HepG2 (cell line): ENCODE measurements around the gene PXMP4. TPM values are rescaled to one million over a fixed set of nuclear protein-coding genes. Genes with fewer than 3 reads are reported as not detected.

Source experiments
- ATF7-NPFF ChIP-seq: sonication (generic); formaldehyde crosslinking; IDR thresholded peaks from 2 replicates; pipeline ENCODE4 v1.8.1; 2023; ENCODE audit warnings: mild to moderate bottlenecking, low read depth, missing genetic modification reagents, moderate library complexity
- CENPBD1 ChIP-seq: sonication (generic); formaldehyde crosslinking; IDR thresholded peaks from 2 replicates; pipeline ENCODE4 v1.8.0; 2022; ENCODE audit warnings: missing genetic modification reagents, low read depth, mild to moderate bottlenecking, borderline replicate concordance
- IKZF5 ChIP-seq: IDR thresholded peaks from 2 replicates; pipeline ENCODE4 v1.6.1; 2018; ENCODE audit warnings: missing genetic modification reagents, mild to moderate bottlenecking, missing compliant biosample characterization
- JARID2 ChIP-seq: sonication (generic); formaldehyde crosslinking; IDR thresholded peaks from 2 replicates; pipeline ENCODE4 v1.8.1; 2023; ENCODE audit warnings: missing genetic modification reagents, inconsistent platforms; ENCODE audit not compliant: insufficient replicate concordance
- KLF9 ChIP-seq: IDR thresholded peaks from 2 replicates; pipeline ENCODE4 v1.6.1; 2016; ENCODE audit warnings: low read depth
- MATR3 ChIP-seq: sonication (generic); formaldehyde crosslinking; IDR thresholded peaks from 2 replicates; pipeline ENCODE4 v1.4.0; 2020; ENCODE audit warnings: missing genetic modification reagents
- NFAT5 ChIP-seq: sonication (generic); formaldehyde crosslinking; IDR thresholded peaks from 2 replicates; pipeline ENCODE4 v1.4.0; 2020; ENCODE audit warnings: missing genetic modification reagents
- RCOR2 ChIP-seq: IDR thresholded peaks from 2 replicates; pipeline ENCODE4 v1.6.1; 2016; ENCODE audit warnings: missing biosample characterization, missing genetic modification reagents
- RFX3 ChIP-seq: IDR thresholded peaks from 2 replicates; pipeline ENCODE4 v1.6.1; 2016; ENCODE audit warnings: missing biosample characterization, missing genetic modification reagents
- SRSF9 ChIP-seq: fragments of 200-400 bp; formaldehyde crosslinking; IDR thresholded peaks from 2 replicates; pipeline ENCODE4 v1.6.1; 2018; ENCODE audit warnings: borderline replicate concordance, mild to moderate bottlenecking, low read depth, low read length; ENCODE audit not compliant: insufficient read depth, poor library complexity, severe bottlenecking
- ZNF17 ChIP-seq: sonication (generic); formaldehyde crosslinking; IDR thresholded peaks from 2 replicates; pipeline ENCODE4 v1.5.0; 2020; ENCODE audit warnings: mild to moderate bottlenecking, missing genetic modification reagents
- ZNF263 ChIP-seq: sonication (generic); formaldehyde crosslinking; IDR thresholded peaks from 2 replicates; pipeline ENCODE4 v1.4.0; 2020; ENCODE audit warnings: missing genetic modification reagents
- ZNF33B ChIP-seq: sonication (generic); formaldehyde crosslinking; IDR thresholded peaks from 2 replicates; pipeline ENCODE4 v1.5.1; 2020; ENCODE audit warnings: mild to moderate bottlenecking, missing genetic modification reagents
- ZNF432 ChIP-seq: sonication (generic); formaldehyde crosslinking; IDR thresholded peaks from 2 replicates; pipeline ENCODE4 v1.5.0; 2020; ENCODE audit warnings: missing genetic modification reagents, mild to moderate bottlenecking, borderline replicate concordance
- ZNF441 ChIP-seq: sonication (generic); formaldehyde crosslinking; IDR thresholded peaks from 2 replicates; pipeline ENCODE4 v1.7.0; 2021; ENCODE audit warnings: missing genetic modification reagents, borderline replicate concordance
- ZNF547 ChIP-seq: sonication (generic); formaldehyde crosslinking; IDR thresholded peaks from 2 replicates; pipeline ENCODE4 v1.5.1; 2020; ENCODE audit warnings: mild to moderate bottlenecking, missing genetic modification reagents
- ZNF556 ChIP-seq: sonication (generic); formaldehyde crosslinking; IDR thresholded peaks from 2 replicates; pipeline ENCODE4 v1.4.0; 2020; ENCODE audit warnings: mild to moderate bottlenecking, missing genetic modification reagents, borderline replicate concordance
- ZNF615 ChIP-seq: sonication (generic); formaldehyde crosslinking; IDR thresholded peaks from 2 replicates; pipeline ENCODE4 v1.5.0; 2020; ENCODE audit warnings: mild to moderate bottlenecking, missing genetic modification reagents, borderline replicate concordance
- ZNF75D ChIP-seq: sonication (generic); formaldehyde crosslinking; IDR thresholded peaks from 2 replicates; pipeline ENCODE4 v1.8.1; 2023; ENCODE audit warnings: missing genetic modification reagents, mild to moderate bottlenecking, borderline replicate concordance
- polyA plus RNA-seq, 8 experiments: library from polyadenylated mRNA; depleted of rRNA in 3 of 8; stranded (reverse) in 7 of 8; unstranded in 1 of 8; fragments of >200 nt; fragmentation: Illumina TruSeq in 4 of 8; extraction: Trizol in 4 of 8; gene quantifications; 2 replicates each; pipeline versions ENCODE4 v1.2.1 to v1.2.3, GENCODE V29; 2011 to 2016; ENCODE audit warnings: low read depth in 4 of 8, missing spikeins in 1 of 8, mixed read lengths in 1 of 8; ENCODE audit not compliant: insufficient read depth in 1 of 8
- total RNA-seq, 5 experiments: library from RNA; depleted of rRNA; stranded (reverse); fragments of >200 nt; fragmentation: Illumina TruSeq; extraction: Trizol; gene quantifications; 2 replicates each; pipeline ENCODE4 v1.2.3, GENCODE V29; 2016; ENCODE audit warnings: low read depth in 1 of 5
- TF ChIP-seq, protein P1 (sequence below): sonication (generic); formaldehyde crosslinking; IDR thresholded peaks from 2 replicates; pipeline ENCODE4 v1.4.0; 2020; ENCODE audit warnings: missing genetic modification reagents

PXMP4 gene
- total and polyA plus RNA-seq, 2 of the 13 experiments (the other 11 are each of a cell fraction or from before 2014, with no cell fraction given), result not detected

GRCh38 chr20:33686100-33686983 lies 33.8 kb downstream of the PXMP4 start, which contains the start of gene E2F1 (continued):
- peak; percentile 97 for TF ChIP-seq NFAT5 (CRISPR knock-in tag)
- no peak for TF ChIP-seq ZNF17
- no peak for TF ChIP-seq SRSF9
- 0 out of 2 replicates have a peak, but pooled peaks have one; percentile 53 for TF ChIP-seq ZNF556 (CRISPR knock-in tag)
- TF ChIP-seq KLF9 (CRISPR knock-in tag), result peak; percentile 89; the same call in 1 of the 2 replicates
- no peak for TF ChIP-seq RFX3
- peak; percentile 40 for TF ChIP-seq JARID2 (CRISPR knock-in tag)
- TF ChIP-seq ZNF33B, result no peak
- no peak for TF ChIP-seq RCOR2
- TF ChIP-seq, protein P1, sequence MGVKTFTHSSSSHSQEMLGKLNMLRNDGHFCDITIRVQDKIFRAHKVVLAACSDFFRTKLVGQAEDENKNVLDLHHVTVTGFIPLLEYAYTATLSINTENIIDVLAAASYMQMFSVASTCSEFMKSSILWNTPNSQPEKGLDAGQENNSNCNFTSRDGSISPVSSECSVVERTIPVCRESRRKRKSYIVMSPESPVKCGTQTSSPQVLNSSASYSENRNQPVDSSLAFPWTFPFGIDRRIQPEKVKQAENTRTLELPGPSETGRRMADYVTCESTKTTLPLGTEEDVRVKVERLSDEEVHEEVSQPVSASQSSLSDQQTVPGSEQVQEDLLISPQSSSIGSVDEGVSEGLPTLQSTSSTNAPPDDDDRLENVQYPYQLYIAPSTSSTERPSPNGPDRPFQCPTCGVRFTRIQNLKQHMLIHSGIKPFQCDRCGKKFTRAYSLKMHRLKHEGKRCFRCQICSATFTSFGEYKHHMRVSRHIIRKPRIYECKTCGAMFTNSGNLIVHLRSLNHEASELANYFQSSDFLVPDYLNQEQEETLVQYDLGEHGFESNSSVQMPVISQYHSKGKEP, result peak; percentile 82; the same call in 1 of the 2 replicates
- TF ChIP-seq ATF7-NPFF, result peak; percentile 98
- no peak for TF ChIP-seq MATR3 (CRISPR knock-in tag)
- peak; percentile 71; the same call in 1 of the 2 replicates for TF ChIP-seq ZNF547 (CRISPR knock-in tag)
- TF ChIP-seq CENPBD1 (CRISPR knock-in tag), result no peak
- peak; percentile 70; the same call in 1 of the 2 replicates for TF ChIP-seq ZNF263 (CRISPR knock-in tag)
- TF ChIP-seq ZNF615 (CRISPR knock-in tag), result no peak; the same call in 1 of the 2 replicates
- TF ChIP-seq ZNF432 (CRISPR knock-in tag), result no peak
- TF ChIP-seq ZNF75D (CRISPR knock-in tag), result peak; percentile 82; the same call in 1 of the 2 replicates
- TF ChIP-seq IKZF5 (CRISPR knock-in tag), result peak; percentile 39; the same call in 1 of the 2 replicates
- peak; percentile 87; the same call in 1 of the 2 replicates for TF ChIP-seq ZNF441
